GM12875 (cell line): ENCODE measurements around the gene RPL15.

ENCODE experiments used
- H3K4me3 ChIP-seq: one replicate; pipeline ENCODE4 v1.5.1; 2011; ENCODE audit warnings: low read depth, low read length, control low read depth
- TF ChIP-seq, protein P1 (sequence below): IDR thresholded peaks from 2 replicates; pipeline ENCODE4 v1.5.1; 2011; ENCODE audit warnings: low read depth, mild to moderate bottlenecking, control low read depth, inconsistent platforms, low read length, moderate library complexity, borderline replicate concordance; ENCODE audit not compliant: insufficient read depth

Gene RPL15

DNA sequence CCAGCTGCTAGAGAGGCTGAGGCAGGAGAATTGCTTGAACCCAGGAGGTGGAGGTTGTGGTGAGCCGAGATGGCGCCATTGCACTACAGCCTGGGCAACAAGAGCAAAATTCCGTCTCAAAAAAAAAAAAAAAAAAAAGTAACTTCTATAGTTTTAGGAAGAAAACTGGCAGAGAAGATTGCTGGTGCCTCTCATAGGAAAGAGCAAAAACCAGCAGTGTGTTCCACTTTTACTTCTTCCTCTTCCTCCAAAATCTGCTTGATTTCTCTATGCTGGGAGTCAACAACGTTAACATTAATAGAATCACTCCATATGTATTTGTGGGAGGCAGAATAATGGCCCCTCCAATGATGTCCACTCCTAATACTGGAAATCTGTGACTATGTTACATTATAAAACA lies 15.6 kb downstream of the RPL15 start:
- H3K4me3 ChIP-seq = no peak overlapping the region
- TF ChIP-seq, protein P1, sequence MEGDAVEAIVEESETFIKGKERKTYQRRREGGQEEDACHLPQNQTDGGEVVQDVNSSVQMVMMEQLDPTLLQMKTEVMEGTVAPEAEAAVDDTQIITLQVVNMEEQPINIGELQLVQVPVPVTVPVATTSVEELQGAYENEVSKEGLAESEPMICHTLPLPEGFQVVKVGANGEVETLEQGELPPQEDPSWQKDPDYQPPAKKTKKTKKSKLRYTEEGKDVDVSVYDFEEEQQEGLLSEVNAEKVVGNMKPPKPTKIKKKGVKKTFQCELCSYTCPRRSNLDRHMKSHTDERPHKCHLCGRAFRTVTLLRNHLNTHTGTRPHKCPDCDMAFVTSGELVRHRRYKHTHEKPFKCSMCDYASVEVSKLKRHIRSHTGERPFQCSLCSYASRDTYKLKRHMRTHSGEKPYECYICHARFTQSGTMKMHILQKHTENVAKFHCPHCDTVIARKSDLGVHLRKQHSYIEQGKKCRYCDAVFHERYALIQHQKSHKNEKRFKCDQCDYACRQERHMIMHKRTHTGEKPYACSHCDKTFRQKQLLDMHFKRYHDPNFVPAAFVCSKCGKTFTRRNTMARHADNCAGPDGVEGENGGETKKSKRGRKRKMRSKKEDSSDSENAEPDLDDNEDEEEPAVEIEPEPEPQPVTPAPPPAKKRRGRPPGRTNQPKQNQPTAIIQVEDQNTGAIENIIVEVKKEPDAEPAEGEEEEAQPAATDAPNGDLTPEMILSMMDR = no peak

DNA sequence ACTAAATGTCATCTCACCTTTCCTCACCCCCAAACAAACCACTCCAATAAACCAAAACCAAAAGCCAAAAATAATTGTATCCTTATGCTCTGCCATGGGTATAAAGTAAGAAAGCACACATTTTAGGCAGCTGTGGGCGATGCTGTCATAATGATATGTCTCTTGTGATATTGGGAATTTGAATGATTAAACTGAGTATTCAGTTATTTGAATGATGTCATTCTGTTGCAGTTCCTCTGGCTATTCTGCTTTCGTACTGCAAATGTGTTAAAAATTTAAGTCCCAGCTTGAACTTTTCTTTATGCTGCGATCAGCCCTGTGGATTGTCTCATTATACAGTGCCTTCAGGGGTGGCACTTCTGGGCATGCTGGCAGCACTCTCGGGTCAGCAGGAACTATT lies 17.3 kb downstream of the RPL15 start:
- no peak overlapping the region for H3K4me3 ChIP-seq
- TF ChIP-seq, protein P1 = no peak

DNA sequence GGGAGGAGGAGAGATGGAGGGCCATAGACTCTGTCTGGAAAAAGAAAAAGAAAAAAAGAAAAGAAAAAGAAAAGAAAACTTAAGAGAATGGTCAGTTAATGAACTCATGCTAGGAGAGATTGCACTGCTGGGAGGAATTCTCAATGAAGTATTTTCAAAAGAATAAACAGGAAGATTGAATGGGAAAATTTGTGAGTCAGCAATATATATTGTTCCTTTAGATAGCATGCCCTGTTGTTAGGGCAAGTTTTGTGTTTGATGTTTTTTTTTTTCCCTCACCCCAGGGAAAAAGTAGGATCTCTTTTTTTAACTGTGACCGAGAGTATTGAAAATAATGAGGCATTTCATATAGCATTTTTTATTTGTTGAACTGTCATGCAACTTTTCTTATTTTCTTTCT lies 20.4 kb downstream of the RPL15 start:
- no peak overlapping the region for H3K4me3 ChIP-seq
- TF ChIP-seq, protein P1 = no peak

DNA sequence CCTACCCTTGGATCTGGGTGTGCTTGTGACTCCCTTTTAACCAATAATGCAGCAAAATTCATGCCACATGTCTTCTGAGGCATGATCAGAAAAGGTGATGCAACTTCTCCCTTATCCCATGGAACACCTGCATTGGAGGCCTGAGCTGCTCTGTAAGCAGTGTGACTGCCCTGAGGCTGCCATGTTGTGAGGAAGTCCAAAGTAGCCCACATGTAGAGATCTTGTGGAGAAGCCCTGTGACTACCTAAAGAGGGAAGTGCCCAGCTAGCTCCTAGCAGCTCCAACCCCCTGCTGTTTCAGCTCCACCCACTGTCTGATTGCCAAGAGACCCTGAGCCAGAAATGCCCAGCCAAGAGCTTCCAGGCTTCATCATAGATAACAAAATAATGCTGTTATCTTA lies 21.8 kb downstream of the RPL15 start:
- TF ChIP-seq, protein P1 = no peak
- no peak overlapping the region for H3K4me3 ChIP-seq

DNA sequence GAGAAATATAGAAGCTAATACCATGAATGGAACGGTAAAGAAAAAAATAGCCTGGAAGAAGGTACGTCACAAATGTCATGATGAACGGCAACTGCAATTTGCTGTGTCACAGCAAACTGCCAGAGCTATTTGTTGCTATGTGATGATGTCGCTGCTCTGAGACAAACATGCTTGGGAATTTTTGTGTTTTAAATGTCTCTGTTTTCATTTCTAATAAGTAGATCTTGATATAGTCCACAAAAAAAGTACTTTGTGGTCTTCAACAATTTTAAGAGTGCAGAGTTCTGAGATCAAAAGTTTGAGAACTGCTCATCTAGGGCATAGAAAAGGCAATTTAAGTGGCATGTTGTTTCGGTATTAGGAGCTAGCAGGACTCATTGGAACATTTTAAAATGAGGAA lies 23.8 kb downstream of the RPL15 start:
- TF ChIP-seq, protein P1 = no peak
- H3K4me3 ChIP-seq = no peak overlapping the region

DNA sequence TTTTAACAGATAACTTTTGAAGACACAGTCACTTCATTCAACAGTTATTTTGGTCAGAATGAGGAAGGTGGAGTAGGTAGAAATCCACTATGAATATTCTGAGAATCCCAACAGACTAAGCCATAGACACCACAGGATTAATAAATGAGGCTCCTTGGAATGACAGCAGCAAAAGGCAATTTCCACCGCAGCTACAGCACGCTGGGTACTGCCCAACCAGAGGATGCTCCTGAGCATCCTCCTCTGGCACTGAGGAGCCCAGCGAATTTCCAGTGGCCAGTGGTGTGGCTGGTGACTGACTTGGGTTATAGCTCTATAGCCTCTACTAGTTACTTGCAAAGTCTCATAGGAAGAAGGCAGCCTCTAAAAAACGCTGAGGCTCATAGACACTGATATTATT lies 24.5 kb downstream of the RPL15 start:
- no peak overlapping the region for H3K4me3 ChIP-seq
- TF ChIP-seq, protein P1 = no peak

DNA sequence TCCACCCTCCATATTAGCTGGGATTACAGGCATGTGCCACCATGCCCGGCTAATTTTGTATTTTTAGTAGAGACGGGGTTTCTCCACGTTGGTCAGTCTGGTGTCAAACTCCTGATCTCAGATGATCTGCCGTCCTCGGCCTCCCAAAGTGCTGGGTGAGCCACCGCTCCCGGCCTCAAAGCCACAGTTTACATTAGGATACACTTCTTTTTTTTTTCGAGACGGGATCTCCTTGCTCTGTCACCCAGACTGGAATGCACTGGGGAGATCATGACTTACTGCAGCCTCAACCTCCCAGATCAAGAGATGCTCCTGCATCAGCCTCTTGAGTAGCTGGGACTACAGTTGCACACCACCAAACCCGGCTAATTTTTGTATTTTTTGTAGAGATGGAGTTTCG lies 25.6 kb downstream of the RPL15 start:
- no peak overlapping the region for H3K4me3 ChIP-seq
- TF ChIP-seq, protein P1 = no peak
